ENCODE measurements around the gene LRRC4B.

LRRC4B gene

DNA sequence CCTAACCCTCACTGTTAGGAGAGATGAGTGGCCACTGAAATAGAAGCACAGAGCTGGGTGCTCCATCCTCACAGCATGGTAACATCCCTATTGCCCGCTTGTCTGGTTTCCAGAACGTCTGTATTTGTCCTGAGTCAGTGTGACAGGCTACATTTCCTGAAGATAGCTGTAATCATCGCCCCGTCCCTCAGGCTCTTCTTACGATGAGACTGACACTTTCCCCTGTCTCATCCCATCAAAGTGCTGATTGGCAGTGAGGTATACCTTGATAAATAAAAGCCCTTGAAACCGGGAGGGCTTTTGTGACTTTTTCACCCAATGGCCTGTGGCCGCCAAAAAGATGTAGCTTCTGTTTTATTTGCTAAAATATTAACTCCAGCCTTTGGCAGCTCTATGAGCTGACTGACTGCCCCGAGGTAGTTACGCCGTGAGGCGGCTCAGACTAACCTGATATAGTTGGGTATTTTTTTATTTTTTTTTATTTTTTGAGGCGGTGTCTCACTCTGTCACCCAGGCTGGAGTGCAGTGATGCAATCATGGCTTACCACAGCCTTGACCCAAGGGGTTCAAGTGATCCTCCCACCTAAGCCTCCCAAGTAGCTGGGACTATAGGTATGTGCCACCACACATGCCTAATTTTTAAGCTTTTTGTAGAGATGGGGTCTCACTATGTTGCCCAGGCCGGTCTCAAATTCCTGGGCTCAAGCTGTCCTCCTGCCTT lies 5.7 kb upstream of the LRRC4B start:
- DNase-seq (ENCODE audit: low read depth): no peak

DNA sequence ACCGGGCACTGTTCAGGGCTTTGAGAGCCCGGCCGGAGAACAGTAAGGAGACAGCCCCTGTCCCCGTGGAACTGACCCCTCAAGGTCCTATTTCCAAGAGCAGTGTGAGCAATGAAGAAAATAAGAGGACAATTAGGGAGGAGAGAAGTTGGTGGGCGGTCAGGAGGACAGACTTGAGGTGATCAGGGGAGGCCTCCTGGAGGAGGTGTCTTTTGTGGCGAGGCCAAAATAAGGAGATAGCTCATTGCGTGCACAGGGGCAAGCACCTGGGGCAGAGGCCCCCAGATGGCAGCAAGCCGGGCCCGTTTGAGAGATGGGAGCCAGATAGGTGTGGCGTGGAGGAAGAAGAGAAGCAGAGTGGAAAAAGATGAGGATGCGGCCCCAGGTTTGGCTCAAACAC lies 2.8 kb upstream of the LRRC4B start:
- DNase-seq (ENCODE audit: low read depth): no peak

DNA sequence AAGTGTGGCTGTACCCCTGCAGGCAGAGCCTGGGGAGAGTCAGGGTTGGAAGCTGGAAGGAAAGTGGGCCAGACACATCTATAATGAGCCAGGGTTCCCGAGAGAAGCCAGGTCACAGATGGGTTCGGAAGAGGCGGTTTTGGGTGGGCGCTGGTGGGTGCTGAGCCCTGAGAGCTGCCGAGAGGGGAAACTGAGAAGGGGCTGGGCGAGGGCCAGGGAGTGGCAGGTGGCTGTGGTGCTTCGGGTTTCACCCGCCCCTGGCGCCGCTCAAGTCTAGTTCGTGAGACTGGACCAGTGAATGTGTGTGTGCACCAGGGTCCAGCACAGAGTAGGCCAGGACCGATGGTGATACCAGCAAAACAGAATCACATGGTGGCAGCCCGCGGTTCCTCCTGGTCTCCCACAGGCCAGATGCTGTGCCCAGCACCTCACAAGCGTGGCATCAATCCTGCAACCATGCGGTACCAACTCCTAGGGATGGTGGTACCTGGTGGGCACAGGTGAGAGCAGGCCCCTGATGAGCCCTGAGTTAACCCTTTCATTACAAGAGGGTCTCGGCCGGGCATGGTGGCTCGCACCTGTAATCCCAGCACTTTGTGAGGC lies 1.8 kb upstream of the LRRC4B start:
- no peak for DNase-seq (ENCODE audit: low read depth)

DNA sequence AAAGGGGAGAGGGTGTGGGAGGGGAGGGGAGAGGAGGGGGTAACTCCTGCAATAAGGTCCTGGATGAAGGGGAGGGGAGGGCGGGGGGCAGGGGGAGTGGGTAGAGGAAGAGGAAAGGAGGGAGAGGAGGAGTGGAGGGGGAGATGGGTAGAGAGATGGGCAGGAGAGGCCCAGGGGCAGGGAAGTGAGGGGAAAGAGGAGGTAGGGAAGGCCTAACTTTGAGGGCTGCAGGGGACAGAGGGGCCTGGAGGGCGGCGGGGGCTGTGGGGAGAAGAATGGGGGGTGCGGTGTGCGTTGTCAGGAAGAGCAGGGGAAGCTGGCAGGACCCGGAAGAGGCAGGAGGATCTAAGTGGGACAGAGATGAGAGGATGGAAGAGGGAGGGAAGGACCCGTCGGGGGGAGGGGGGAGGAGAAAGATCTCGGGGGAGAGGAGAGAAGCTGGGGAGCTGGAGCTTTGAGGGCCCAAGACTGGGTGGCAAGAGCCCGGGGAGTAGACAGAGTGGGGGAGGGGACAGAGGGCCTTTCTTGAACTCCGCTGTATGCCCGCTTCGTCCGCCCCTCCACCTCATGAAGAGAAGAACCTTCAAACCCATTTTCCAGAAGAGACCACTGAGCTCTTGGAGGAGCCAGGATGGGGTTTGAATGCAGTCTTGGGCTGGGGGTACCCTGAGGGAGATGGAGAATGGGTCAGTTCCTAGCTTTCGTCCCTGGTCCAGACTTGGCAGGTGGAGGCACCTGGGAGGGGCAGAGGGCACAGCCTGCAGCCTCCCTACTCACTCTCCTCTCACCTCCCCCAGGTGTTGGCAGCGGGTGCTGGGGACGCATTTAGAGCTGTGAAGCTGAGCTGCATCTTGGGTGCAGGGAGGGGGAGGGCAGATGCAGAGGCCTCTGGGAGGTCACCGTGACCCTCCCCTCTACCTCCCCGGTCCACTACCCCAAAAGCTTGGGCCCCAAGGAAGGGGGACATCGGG lies 778 bp upstream of the LRRC4B start:
- DNase-seq (ENCODE audit: low read depth): no peak

GRCh38 chr19:50567052-50567841 lies 988 bp downstream of the LRRC4B start:
- DNase-seq (ENCODE audit: low read depth): no peak

DNA sequence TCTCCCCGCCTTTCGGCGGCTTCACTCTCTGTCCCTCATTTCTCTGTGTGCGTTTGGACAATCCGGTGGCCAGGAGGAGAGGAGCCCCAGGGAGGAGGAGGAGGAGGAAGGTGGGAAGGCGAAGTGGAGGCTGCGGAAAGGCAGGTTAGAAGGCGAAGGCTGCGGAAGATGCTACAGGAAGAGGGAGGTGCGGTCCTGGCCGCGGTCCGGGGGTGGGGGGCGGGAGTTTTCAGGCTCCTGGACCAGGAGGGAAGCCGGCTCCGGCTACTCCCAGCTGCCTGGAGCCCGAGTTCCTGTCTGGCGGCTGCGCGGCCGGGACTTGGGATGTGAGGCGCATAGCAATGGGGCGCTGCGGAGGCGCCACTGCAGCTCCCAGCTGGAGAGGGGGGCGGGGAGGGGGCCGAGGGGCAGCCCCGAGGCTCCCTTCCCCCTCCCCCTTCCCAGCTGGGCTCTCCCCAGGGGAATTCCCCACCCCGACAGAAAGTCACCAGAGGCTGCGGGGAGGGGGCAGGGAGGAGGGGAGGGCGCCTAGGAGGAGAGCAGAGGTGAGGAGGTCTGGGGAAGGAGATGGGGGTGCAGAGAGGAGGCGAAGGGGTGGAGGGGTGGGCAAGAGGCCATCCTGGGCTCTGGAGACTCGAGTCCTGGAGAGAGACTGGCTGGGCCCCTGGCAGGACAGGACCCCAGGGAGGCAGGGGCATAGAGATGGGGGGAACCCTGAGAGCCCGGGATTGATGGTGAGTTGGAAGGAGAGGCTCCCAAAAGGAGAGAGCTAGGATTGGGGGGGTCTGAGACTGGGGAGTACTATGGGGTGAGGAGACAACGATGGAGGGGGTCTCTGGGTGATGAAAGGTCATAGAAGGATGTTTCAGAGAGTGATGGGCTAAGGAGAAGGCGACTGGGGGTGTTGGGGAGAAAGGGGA lies 2.0 kb downstream of the LRRC4B start:
- DNase-seq (ENCODE audit: low read depth): peak; percentile 12

DNA sequence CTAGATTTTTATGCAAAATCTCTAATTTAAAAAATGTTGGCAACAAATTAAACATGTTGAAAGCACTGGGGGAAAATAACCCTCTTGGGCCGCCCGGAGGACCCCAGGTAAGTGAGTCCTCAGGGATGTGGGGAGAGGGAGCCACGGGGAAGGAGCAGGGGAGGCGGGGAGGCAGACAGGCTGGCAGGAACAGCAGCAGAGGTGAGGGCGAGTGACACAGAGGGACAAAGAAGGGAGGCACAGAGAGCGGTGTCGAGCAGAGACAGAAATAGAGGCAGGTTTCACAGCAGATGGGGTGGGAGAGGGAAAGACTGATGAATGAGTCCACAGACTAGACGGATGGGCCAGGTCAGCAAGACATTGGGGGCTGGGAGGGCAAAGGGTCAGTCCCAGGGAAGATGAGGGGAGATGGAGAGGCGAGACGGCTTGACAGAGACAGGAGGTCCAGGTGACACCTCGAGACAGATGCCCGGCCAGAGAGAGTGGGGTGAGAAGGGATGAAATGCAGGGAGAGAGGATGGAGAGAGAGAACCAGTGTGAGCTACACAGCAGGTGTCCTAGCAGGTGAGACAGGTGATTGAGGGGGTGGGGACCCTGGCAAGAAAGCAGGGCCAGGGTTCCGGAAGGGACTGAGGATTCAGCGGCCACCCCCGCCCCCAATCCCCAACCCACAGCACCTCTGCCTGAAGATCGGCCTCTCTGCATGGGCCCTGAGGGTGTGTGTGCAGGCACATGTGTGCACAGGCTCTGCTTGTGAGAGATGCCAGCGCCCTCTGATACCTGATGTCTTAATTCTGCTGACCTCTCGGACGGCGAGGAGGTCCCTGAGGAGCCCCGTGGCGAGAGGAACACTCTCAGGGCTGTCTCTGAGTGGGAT lies 3.8 kb downstream of the LRRC4B start:
- DNase-seq (ENCODE audit: low read depth): no peak

DNA sequence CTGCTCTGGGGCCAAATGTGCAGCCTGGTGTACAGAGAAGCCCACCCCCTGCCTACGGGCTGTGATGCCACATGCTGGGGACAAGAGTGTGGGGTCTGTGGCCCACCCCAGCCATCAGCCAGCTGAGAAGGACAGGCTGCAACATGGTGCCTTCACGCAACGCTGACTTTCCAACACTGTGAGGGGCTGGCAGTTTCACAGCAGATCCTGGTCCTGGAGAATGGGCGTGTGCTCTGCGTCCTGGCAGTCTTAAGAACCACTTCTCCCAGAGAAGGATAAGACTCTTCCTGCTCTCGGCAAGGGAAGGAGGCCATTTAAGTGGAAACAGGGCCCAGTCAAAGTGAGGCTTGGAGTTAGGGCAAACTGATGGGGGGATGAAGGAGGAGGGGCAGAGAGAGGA lies 4.6 kb downstream of the LRRC4B start:
- no peak for DNase-seq (ENCODE audit: low read depth)

- DNase-seq (ENCODE audit: low read depth): no peak
Measured at GRCh38 chr19:50562996-50563395, 5.2 kb downstream of the LRRC4B start.

- no peak for DNase-seq (ENCODE audit: low read depth)
Measured at GRCh38 chr19:50562329-50562728, 5.9 kb downstream of the LRRC4B start.

- DNase-seq (ENCODE audit: low read depth): no peak
Measured at GRCh38 chr19:50559636-50560035, 8.6 kb downstream of the LRRC4B start.

- no peak for DNase-seq (ENCODE audit: low read depth)
Measured at GRCh38 chr19:50558449-50558848, 9.8 kb downstream of the LRRC4B start.

- DNase-seq (ENCODE audit: low read depth): no peak
Measured at GRCh38 chr19:50558039-50558438, 10.2 kb downstream of the LRRC4B start.

- no peak for DNase-seq (ENCODE audit: low read depth)
Measured at GRCh38 chr19:50557009-50557613, 11.1 kb downstream of the LRRC4B start.

DNA sequence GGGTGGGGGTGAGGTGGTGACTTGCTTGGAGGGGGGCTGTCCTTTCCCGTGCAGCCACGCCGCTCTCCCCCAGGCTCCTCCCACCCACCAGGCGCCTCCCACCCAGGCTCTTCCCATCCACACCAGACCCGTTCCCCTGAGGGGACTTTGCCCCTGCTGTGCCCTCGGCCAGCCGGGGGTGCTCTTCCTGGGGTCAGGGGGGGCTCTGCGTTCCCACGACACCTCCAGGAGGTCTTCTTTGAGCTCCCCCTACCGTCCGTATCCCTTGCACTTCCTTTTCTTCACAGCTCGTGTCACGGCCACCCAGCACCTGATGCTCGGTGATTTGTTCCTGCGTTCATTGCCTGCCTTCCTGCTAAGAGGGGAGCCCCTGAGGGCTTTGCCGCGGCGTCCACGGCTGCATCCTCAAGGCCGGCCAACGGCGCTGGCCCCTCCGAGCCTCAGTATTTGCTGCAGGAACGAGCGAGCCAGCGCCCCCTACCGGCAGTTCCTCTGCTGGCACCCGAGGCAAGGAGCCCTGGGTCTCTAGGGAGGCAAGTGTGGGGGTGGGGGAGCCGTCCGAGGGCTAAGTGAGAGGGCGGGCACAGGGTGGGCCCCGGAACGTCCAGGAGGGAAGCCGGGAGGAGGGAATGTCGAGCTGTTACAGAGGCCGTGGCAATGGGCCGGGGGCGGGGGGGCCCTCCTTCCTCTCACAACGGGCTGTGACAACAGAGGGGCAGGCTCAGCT lies 11.8 kb downstream of the LRRC4B start:
- peak; percentile 66 for DNase-seq (ENCODE audit: low read depth)

DNA sequence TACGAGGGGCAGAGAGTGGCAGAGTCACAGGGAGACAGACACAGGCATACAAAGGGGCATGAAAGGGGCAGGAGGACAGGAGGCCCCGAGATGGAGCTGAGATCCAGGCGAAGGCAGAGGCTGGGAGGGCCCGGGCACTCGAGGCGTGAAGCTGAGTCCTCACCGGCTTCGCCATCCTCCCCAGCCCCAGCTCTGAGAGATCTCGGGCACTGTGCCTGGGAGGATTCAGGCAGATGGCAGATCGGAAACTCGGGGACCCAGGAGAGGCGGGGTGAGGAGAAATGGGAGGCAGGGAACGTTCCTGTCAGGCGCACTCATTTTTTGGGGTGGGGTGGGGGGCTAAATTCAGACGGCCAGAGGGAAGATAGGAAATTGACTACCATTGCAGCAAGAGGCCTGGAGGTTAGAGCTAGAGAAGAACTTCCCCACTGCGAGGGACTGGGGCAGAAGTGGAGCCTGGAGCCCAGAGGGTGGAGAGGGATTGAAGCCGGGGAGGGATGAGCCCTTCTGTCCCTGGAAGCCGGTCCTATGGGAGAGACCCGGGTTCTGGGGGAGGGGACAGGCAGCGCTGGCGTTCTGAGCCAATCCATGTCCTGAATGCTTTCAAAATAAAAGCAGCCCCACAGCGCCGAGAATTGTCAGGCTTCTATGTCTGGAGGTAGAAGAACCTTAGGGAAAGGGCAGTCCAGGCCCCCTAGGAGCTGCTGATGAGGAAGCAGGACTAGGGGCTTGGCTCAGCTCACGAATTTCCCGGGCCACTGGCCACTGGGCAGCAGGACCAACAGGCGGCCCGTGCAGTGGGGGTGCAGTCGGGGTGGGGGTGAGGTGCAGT lies 12.6 kb downstream of the LRRC4B start:
- DNase-seq (ENCODE audit: low read depth): no peak

GRCh38 chr19:50555033-50555432 lies 13.2 kb downstream of the LRRC4B start:
- DNase-seq (ENCODE audit: low read depth): no peak

DNA sequence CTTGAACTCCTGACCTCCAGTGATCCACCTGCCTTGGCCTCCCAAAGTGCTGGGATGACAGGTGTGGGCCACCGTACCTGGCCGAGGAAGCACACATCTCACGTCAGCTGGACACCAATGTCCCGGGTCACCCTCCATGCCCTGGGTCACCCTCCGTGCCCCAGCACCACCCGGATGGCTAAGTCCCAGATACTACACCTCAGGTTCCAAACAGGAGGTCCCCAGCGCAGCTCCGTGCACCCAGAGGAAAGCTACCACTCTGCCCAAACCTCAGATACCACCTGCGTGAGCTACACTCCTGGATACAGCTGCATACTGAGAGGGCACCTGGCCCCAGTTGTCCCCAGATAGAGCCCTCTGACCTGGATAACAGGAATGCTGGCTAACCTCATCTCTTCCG lies 14.0 kb downstream of the LRRC4B start:
- DNase-seq (ENCODE audit: low read depth): no peak
